CD14-positive monocyte (primary cell): ENCODE data around the gene PGK2. TPM values are rescaled to one million over a fixed set of nuclear protein-coding genes. Genes with fewer than 3 reads are reported as not detected.

Source experiments
- DNase-seq, 3 donors: peaks; one replicate each; pipeline ENCODE4 v3.0.0-alpha.2; 2011 to 2022
- H2AFZ ChIP-seq: 2 replicates; pipeline ENCODE4 v1.6.0; 2012; ENCODE audit warnings: mild to moderate bottlenecking, low read depth, low read length, inconsistent platforms; ENCODE audit not compliant: insufficient read depth, poor library complexity, severe bottlenecking
- H3K27ac ChIP-seq, 2 donors: 1 replicate in 1 of 2; 2 replicates in 1 of 2; pipeline ENCODE4 v1.5.1; 2012 to 2013; ENCODE audit warnings: low read length in 2 of 2, control low read depth in 1 of 2, inconsistent platforms in 1 of 2, low read depth in 1 of 2, mild to moderate bottlenecking in 1 of 2
- H3K27me3 ChIP-seq, 2 donors: one replicate each; pipeline versions ENCODE4 v1.6.0 to v1.6.1; 2011 to 2013; ENCODE audit warnings: low read length in 2 of 2; ENCODE audit not compliant: control insufficient read depth in 2 of 2, insufficient read depth in 2 of 2
- H3K36me3 ChIP-seq, 2 donors: replicated peaks in 1 of 2; 1 replicate in 1 of 2; 2 replicates in 1 of 2; pipeline versions ENCODE4 v1.5.1 to v1.6.1; 2012 to 2013; ENCODE audit warnings: low read length in 2 of 2, control low read depth in 1 of 2, inconsistent platforms in 1 of 2, mild to moderate bottlenecking in 1 of 2; ENCODE audit not compliant: insufficient read depth in 2 of 2, control insufficient read depth in 1 of 2
- H3K4me1 ChIP-seq, 2 donors: 1 replicate in 1 of 2; 2 replicates in 1 of 2; pipeline versions ENCODE4 v1.5.1 to v1.6.1; 2012 to 2013; ENCODE audit warnings: low read length in 2 of 2, control low read depth in 1 of 2, inconsistent platforms in 1 of 2, mild to moderate bottlenecking in 1 of 2, moderate library complexity in 1 of 2; ENCODE audit not compliant: insufficient read depth in 2 of 2, control insufficient read depth in 1 of 2
- H3K4me2 ChIP-seq: replicated peaks from 2 replicates; pipeline ENCODE3; 2012; ENCODE audit warnings: low read length, moderate library complexity, mild to moderate bottlenecking; ENCODE audit not compliant: poor library complexity, severe bottlenecking; ENCODE audit errors: extremely low read depth
- H3K4me3 ChIP-seq, 3 experiments: fragments of 200-600 bp in 1 of 3; sonication (generic) in 1 of 3; replicated peaks in 1 of 3; 1 replicate in 2 of 3; 2 replicates in 1 of 3; pipeline ENCODE4 v1.5.1; 2011 to 2013; ENCODE audit warnings: low read length in 3 of 3, mild to moderate bottlenecking in 3 of 3, control low read depth in 2 of 3, low read depth in 2 of 3, inconsistent platforms in 1 of 3, moderate library complexity in 1 of 3
- H3K79me2 ChIP-seq: 2 replicates; pipeline ENCODE4 v1.6.0; 2012; ENCODE audit warnings: mild to moderate bottlenecking, control low read depth, inconsistent platforms, low read length, moderate library complexity; ENCODE audit not compliant: insufficient read depth
- H3K9ac ChIP-seq: 2 replicates; pipeline ENCODE4 v1.6.0; 2017; ENCODE audit warnings: low read length, mild to moderate bottlenecking; ENCODE audit not compliant: insufficient read depth, poor library complexity, severe bottlenecking
- H3K9me3 ChIP-seq, 2 donors: replicated peaks in 1 of 2; 1 replicate in 1 of 2; 2 replicates in 1 of 2; pipeline versions ENCODE4 v1.5.1 to v1.6.1; 2012 to 2013; ENCODE audit warnings: low read length in 2 of 2, control low read depth in 1 of 2; ENCODE audit not compliant: control insufficient read depth in 1 of 2, insufficient read depth in 1 of 2
- H4K20me1 ChIP-seq: 2 replicates; pipeline ENCODE4 v1.6.0; 2012; ENCODE audit warnings: mild to moderate bottlenecking, low read length, control low read depth, moderate library complexity; ENCODE audit not compliant: insufficient read depth
- H3K27ac Mint-ChIP-seq, 7 donors: one replicate each; pipeline ENCODE4 v1.8.0; 2020; ENCODE audit warnings: mild to moderate bottlenecking in 7 of 7, mixed read lengths in 7 of 7, moderate library complexity in 6 of 7, inconsistent platforms in 2 of 7
- H3K27me3 Mint-ChIP-seq, 3 donors: one replicate each; pipeline ENCODE4 v1.8.0; 2021 to 2022; ENCODE audit warnings: low read depth in 3 of 3, mild to moderate bottlenecking in 3 of 3, mixed read lengths in 3 of 3, moderate library complexity in 3 of 3, inconsistent platforms in 1 of 3
- H3K36me3 Mint-ChIP-seq, 2 donors: one replicate each; pipeline ENCODE4 v1.8.0; 2020; ENCODE audit warnings: mixed read lengths in 2 of 2, inconsistent platforms in 1 of 2, mild to moderate bottlenecking in 1 of 2
- H3K4me1 Mint-ChIP-seq: one replicate; pipeline ENCODE4 v1.8.0; 2020; ENCODE audit warnings: mild to moderate bottlenecking, mixed read lengths
- H3K4me3 Mint-ChIP-seq, 2 donors: one replicate each; pipeline ENCODE4 v1.8.0; 2020; ENCODE audit warnings: mild to moderate bottlenecking in 2 of 2, mixed read lengths in 2 of 2, moderate library complexity in 1 of 2
- H3K9me3 Mint-ChIP-seq, 7 donors: one replicate each; pipeline ENCODE4 v1.8.0; 2020 to 2022; ENCODE audit warnings: mixed read lengths in 7 of 7, mild to moderate bottlenecking in 6 of 7, moderate library complexity in 6 of 7, inconsistent platforms in 2 of 7
- CTCF ChIP-seq: fragments of 200-600 bp; IDR thresholded peaks from one replicate; pipeline ENCODE4 v1.8.0; 2022; ENCODE audit warnings: antibody characterized with exemption, mild to moderate bottlenecking
- WGBS: methylation state at CpG from one replicate; pipeline ENCODE4 v1.1.5; 2013; ENCODE audit warnings: missing lambda C conversion rate; ENCODE audit not compliant: insufficient coverage; 5-methylcytosine and 5-hydroxymethylcytosine counted together
- intact Hi-C, 2 donors: fragments of 100-400 bp; cut with micrococcal nuclease; formaldehyde crosslinking; loops; one replicate each; pipeline versions ENCODE4 v1.15.0 to v1.15.1; 2023
- polyA plus RNA-seq, 3 donors: library from polyadenylated mRNA; depleted of rRNA in 1 of 3; unstranded in 2 of 3; stranded (reverse) in 1 of 3; fragments of 300-500 nt in 2 of 3; fragments of >200 nt in 1 of 3; fragmentation: Illumina TruSeq in 2 of 3; gene quantifications; 1 replicate in 2 of 3; 2 replicates in 1 of 3; pipeline ENCODE4 v1.2.3, GENCODE V29; 2012 to 2021

The PGK2 gene
- polyA plus RNA-seq, 3 donors, result not detected

- Mint-ChIP-seq H3K27me3 (no peaks in the 10 kb centered on the region), H3K4me1 (no peaks in the 10 kb centered on the region), H3K27ac (no peak overlapping the region), H3K9me3 (peaks cover 0 to 3% (median 0%) of the 10 kb centered on the region in 7 donors), H3K4me3 (no peak overlapping the region), H3K36me3 (no peaks in the 10 kb centered on the region)
- no peak overlapping the region for H3K4me3 ChIP-seq
- no peak overlapping the region for H3K27ac ChIP-seq
- intact Hi-C loops, result no loop called here
- no peaks in the 10 kb centered on the region for H3K4me1 ChIP-seq
- no peaks in the 10 kb centered on the region for H3K36me3 ChIP-seq
- H2AFZ ChIP-seq, result no peak overlapping the region
- no peaks in the 10 kb centered on the region for H3K79me2 ChIP-seq
- no peaks in the 10 kb centered on the region for H3K9me3 ChIP-seq
- H4K20me1 ChIP-seq, result no peaks in the 10 kb centered on the region
- no peak for TF ChIP-seq CTCF
- H3K9ac ChIP-seq, result no peak overlapping the region
- 84% methylated on average over 4 of the region's 5 CpGs for WGBS
- no peak for DNase-seq
- H3K4me2 ChIP-seq, result no peak overlapping the region
- no peaks in the 10 kb centered on the region for H3K27me3 ChIP-seq
These were observed 14.8 kb downstream of the PGK2 start for GRCh38 chr6:49772285-49772684.

- Mint-ChIP-seq H3K27ac (no peak overlapping the region), H3K36me3 (no peaks in the 10 kb centered on the region), H3K4me1 (no peaks in the 10 kb centered on the region), H3K4me3 (no peak overlapping the region), H3K27me3 (no peaks in the 10 kb centered on the region), H3K9me3 (peaks cover 0 to 2% (median 0%) of the 10 kb centered on the region in 7 donors)
- whole genome bisulfite sequencing, result 86% methylated on average over 1 of the region's 2 CpGs
- Histone ChIP-seq H2AFZ (no peak overlapping the region), H3K36me3 (no peaks in the 10 kb centered on the region), H4K20me1 (no peaks in the 10 kb centered on the region), H3K9ac (no peak overlapping the region), H3K4me1 (no peaks in the 10 kb centered on the region), H3K4me3 (no peak overlapping the region), H3K4me2 (no peak overlapping the region), H3K27me3 (no peaks in the 10 kb centered on the region), H3K79me2 (no peaks in the 10 kb centered on the region), H3K9me3 (no peaks in the 10 kb centered on the region), H3K27ac (no peak overlapping the region)
- no peak for DNase-seq
- no peak for TF ChIP-seq CTCF
- intact Hi-C loops, result no loop called here
These were observed 20.3 kb downstream of the PGK2 start for GRCh38 chr6:49766762-49767161.
